Mucosa of rectum (tissue), 2 donors: ENCODE results near the gene RTL9.
A peak's percentile ranks its signal among the peaks of the same experiment; 100 is the strongest.

Experiments used
- H3K27ac ChIP-seq, 2 donors: one replicate each; pipeline ENCODE4 v1.7.0; 2013; ENCODE audit warnings: inconsistent platforms in 2 of 2, low read depth in 2 of 2, low read length in 2 of 2
- H3K27me3 ChIP-seq, 2 donors: one replicate each; pipeline ENCODE4 v1.7.0; 2013; ENCODE audit warnings: low read length in 2 of 2; ENCODE audit not compliant: control insufficient read depth in 2 of 2, insufficient read depth in 2 of 2
- H3K36me3 ChIP-seq, 2 donors: one replicate each; pipeline ENCODE4 v1.7.0; 2013; ENCODE audit warnings: low read length in 2 of 2; ENCODE audit not compliant: control insufficient read depth in 2 of 2, insufficient read depth in 2 of 2
- H3K4me1 ChIP-seq, 2 donors: one replicate each; pipeline ENCODE4 v1.7.0; 2013; ENCODE audit warnings: low read length in 2 of 2, mild to moderate bottlenecking in 1 of 2; ENCODE audit not compliant: control insufficient read depth in 2 of 2, insufficient read depth in 2 of 2
- H3K4me3 ChIP-seq, 2 donors: one replicate each; pipeline ENCODE4 v1.7.0; 2013; ENCODE audit warnings: low read length in 2 of 2
- H3K9ac ChIP-seq, 2 donors: one replicate each; pipeline ENCODE4 v1.7.0; 2013; ENCODE audit warnings: low read length in 2 of 2, low read depth in 1 of 2, mild to moderate bottlenecking in 1 of 2
- H3K9me3 ChIP-seq, 2 donors: one replicate each; pipeline ENCODE4 v1.7.0; 2013; ENCODE audit warnings: low read length in 2 of 2; ENCODE audit not compliant: control insufficient read depth in 2 of 2
- donor health status: healthy.
- donor health status: Normal muscosa, but diverticular disease.

The RTL9 gene

DNA sequence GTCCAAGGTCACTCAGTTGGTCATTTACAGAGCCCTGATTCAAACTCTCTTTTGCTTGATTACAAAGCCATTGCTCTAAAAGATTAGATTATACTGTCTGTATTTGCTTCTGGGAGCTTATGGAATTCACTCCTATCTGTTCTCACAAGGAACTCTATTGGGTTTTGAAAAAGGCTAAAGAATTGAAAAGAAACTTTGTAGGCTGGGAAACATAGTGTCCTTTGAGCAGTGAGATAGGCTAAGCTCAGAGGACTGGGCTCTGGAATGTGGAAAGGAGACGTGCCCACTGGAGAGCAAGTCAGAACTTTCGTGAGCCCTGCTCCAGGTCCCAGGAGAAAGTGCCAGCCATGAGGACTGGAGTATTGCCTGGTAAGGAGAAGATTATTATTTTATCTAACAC is at the start of gene RTL9:
Gene RTL9 (plus strand): TSS at position 301 of the 400 bp plus-strand sequence. CDS start 91,770 bp downstream, outside the sequence.
- Histone ChIP-seq H3K9me3 (no peaks in the 10 kb centered on the region), H3K27me3 (peaks cover 0 to 10% of the 10 kb centered on the region in 2 donors), H3K4me3 (no peak within 1 kb of the TSS), H3K9ac (no peak within 1 kb of the TSS), H3K27ac (no peak within 1 kb of the TSS), H3K36me3 (no peaks in the 10 kb centered on the region), H3K4me1 (no peaks in the 10 kb centered on the region)

- no peaks in the 10 kb centered on the region for H3K9me3 ChIP-seq
- no peak overlapping the region for H3K4me3 ChIP-seq
- no peak overlapping the region for H3K27ac ChIP-seq
- H3K36me3 ChIP-seq: no peaks in the 10 kb centered on the region
- no peaks in the 10 kb centered on the region for H3K4me1 ChIP-seq
- no peaks in the 10 kb centered on the region for H3K27me3 ChIP-seq
- no peak overlapping the region for H3K9ac ChIP-seq
Observed at GRCh38 chrX:110310000-110310790, 48.5 kb upstream of the RTL9 start.

DNA sequence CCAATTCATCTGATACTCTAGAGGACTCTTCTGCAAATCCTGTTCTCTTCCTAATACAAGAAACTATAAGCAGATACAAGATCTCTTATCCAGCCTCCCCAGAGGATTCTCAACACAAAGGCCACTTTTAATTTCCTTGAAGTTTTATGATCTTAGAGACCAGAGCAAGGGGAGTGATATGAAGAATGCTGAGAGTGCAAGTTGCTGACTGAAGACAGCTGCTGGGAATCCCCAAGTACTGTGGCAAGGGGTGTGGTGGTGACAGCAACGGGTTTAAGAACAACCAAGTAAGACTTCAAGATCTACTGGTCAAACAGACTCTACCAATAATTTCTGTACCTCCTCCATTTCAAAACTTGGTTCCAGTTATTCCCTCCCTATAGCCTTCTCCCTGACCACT is 47.8 kb upstream of the RTL9 start:
- Histone ChIP-seq H3K36me3 (no peaks in the 10 kb centered on the region), H3K9me3 (no peaks in the 10 kb centered on the region), H3K4me3 (no peak overlapping the region), H3K27ac (no peak overlapping the region), H3K4me1 (peaks cover 0 to 2% of the 10 kb centered on the region in 2 donors), H3K27me3 (no peaks in the 10 kb centered on the region), H3K9ac (no peak overlapping the region)

GRCh38 chrX:110311437-110312230 is 47.0 kb upstream of the RTL9 start:
- no peak overlapping the region for H3K4me3 ChIP-seq
- no peaks in the 10 kb centered on the region for H3K9me3 ChIP-seq

GRCh38 chrX:110315551-110315950 is 43.1 kb upstream of the RTL9 start:
- Histone ChIP-seq H3K4me3 (no peak overlapping the region), H3K36me3 (no peaks in the 10 kb centered on the region), H3K27me3 (no peaks in the 10 kb centered on the region), H3K4me1 (peaks cover 0 to 3% of the 10 kb centered on the region in 2 donors), H3K9me3 (no peaks in the 10 kb centered on the region), H3K9ac (no peak overlapping the region), H3K27ac (no peak overlapping the region)

More at GRCh38 chrX:110311437-110312230, 47.0 kb upstream of the RTL9 start:
- Histone ChIP-seq H3K27me3 (no peaks in the 10 kb centered on the region), H3K36me3 (no peaks in the 10 kb centered on the region), H3K4me1 (peaks cover 0 to 3% of the 10 kb centered on the region in 2 donors), H3K9ac (no peak overlapping the region), H3K27ac (no peak overlapping the region)

DNA sequence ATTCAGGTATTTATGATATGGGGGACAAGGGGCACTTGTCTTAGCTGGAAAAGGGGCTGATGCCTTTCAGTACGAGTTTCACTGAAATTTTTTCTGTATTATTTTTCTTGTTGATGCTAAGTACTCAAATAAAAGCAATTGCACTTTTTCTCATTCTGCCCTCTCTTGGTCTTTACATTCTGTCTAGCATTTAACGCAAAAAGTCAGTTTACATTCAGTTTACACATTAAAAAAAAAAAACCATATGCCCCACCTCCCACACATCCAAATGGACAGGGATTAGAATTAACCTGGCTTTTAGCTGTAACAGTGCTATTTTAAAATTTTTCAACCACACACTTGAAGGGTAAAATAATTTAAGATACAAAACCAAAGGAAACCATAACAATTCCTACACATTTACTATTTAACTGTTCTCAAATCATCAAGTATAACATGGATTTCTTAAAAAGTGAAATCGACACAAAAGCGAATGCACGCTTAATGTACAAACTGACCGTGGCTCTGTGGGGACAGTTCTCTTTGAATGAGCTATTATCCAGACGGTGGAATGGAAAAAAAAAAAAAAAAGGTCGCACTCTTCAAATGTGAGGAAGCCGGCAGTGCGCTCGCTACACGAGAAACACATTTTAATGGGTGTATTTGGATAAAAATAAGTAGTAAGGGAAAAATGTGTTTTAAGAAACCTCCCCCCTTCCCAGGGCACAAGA is 42.1 kb upstream of the RTL9 start:
- no peaks in the 10 kb centered on the region for H3K9me3 ChIP-seq
- H3K4me1 ChIP-seq: peaks cover 0 to 3% of the 10 kb centered on the region in 2 donors
- no peaks in the 10 kb centered on the region for H3K27me3 ChIP-seq
- H3K36me3 ChIP-seq: no peaks in the 10 kb centered on the region
- peak overlapping the region in 1 of 2 donors; percentile 75 for H3K9ac ChIP-seq
- no peak overlapping the region for H3K27ac ChIP-seq
- peak overlapping the region; percentile 75 to 82 for H3K4me3 ChIP-seq

DNA sequence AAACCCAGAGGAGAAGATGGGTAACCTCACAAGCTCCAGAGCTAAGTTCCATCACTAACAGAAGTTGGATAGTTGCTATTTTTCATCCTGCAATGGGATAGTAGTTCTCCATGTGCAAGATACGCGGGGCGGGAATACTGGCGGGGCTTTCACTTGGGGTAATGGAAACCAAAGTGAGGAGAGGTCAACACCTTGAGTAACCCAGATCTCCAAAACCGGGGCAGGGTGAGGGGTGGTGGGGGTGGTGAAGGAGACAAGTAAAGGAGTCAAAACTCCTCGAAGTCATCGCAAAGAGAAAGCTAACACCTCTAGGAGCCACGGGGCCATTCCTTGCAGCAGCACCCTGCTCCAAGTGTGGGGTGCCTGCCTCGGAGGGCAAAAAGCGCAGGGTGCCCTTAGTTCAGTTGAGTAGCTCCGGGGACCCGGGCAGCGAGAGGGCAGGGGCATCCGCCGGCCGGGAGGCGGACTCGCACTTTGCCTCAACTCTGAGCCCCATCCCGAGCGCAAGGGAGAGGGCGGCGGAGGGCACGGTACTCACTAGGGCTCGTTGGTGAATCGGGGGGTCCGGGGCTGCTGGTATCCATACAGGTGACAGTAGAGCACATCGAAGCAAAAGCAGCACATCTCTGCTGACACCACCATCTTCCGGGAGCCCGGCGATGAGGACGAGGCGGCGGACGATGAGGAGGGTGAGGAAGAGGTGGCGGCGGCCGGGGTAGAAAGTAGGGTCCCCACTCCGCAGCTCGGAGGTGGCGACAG is 41.4 kb upstream of the RTL9 start:
- Histone ChIP-seq H3K27ac (peak overlapping the region; percentile 72 to 73), H3K36me3 (no peaks in the 10 kb centered on the region), H3K4me3 (peak overlapping the region; percentile 75 to 82), H3K27me3 (no peaks in the 10 kb centered on the region), H3K9ac (peak overlapping the region; percentile 66 to 75), H3K4me1 (peaks cover 0 to 3% of the 10 kb centered on the region in 2 donors), H3K9me3 (no peaks in the 10 kb centered on the region)

- Histone ChIP-seq H3K4me1 (peaks cover 0 to 3% of the 10 kb centered on the region in 2 donors), H3K27me3 (no peaks in the 10 kb centered on the region), H3K36me3 (no peaks in the 10 kb centered on the region), H3K9ac (peak within 1 kb of the TSS; percentile 72 to 80), H3K9me3 (no peaks in the 10 kb centered on the region), H3K27ac (peak within 1 kb of the TSS; percentile 81 to 85), H3K4me3 (peak within 1 kb of the TSS; percentile 80 to 82)
Observed at GRCh38 chrX:110317820-110318663, 40.6 kb upstream of the RTL9 start, which contains the start of gene AMMECR1. AMMECR1 (minus strand) TSS chrX:110318085; CDS start chrX:110318071, 14 bp downstream.

- no peaks in the 10 kb centered on the region for H3K36me3 ChIP-seq
Observed at GRCh38 chrX:110318664-110318968, 40.0 kb upstream of the RTL9 start.

More at GRCh38 chrX:110318664-110318968, 40.0 kb upstream of the RTL9 start:
- Histone ChIP-seq H3K9me3 (no peaks in the 10 kb centered on the region), H3K27ac (peak overlapping the region; percentile 81 to 85), H3K4me1 (peaks cover 0 to 3% of the 10 kb centered on the region in 2 donors), H3K9ac (peak overlapping the region; percentile 72 to 80), H3K4me3 (peak overlapping the region; percentile 80), H3K27me3 (no peaks in the 10 kb centered on the region)
